Anterior cingulate cortex (tissue), 58 donors: Measurements from ENCODE around the gene CCR9.
"Not testable (repeated sequence)": the region's sequence is repeated elsewhere in the genome, so short reads cannot be mapped to it uniquely, and the experiment has no call there.

Source experiments
- DNase-seq, 58 donors: peaks; one replicate each; lab custom pipeline; 2025; lab: John Stamatoyannopoulos, UW

Gene CCR9

DNA sequence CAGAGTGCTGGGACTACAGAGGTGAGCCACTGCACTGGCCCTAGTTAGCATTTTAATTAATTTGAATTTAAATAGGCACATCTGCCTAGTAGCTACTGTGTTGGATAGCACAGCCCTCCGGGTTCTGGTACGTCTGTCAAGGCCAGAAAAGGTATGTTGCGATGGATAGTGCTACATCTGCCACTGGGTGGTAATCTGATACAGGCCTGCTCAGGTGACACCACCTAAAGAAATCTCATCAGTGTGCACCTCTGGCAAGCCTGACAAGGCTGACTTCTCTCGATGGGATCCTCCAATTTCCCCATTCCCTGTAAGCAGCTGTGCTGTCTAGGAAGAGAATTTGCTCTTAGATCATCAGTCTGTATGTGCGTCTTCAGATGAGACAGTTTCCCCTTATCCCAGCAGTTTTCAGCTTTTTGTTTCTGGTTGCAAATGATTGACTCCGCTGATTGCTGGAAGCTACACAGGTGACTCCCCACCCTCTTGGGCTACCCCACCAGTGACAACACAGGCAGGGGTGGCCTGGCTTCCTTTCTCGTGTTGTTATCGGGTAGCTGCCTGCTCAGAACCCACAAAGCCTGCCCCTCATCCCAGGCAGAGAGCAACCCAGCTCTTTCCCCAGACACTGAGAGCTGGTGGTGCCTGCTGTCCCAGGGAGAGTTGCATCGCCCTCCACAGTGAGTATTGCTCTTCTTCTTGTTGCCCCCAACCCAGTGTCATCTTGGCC lies at the start of gene CCR9:
CCR9 (plus strand) TSS at position 565 of the 727 bp plus-strand sequence. CDS start 8,391 bp downstream, outside the sequence.
- DNase-seq = no peak

DNA sequence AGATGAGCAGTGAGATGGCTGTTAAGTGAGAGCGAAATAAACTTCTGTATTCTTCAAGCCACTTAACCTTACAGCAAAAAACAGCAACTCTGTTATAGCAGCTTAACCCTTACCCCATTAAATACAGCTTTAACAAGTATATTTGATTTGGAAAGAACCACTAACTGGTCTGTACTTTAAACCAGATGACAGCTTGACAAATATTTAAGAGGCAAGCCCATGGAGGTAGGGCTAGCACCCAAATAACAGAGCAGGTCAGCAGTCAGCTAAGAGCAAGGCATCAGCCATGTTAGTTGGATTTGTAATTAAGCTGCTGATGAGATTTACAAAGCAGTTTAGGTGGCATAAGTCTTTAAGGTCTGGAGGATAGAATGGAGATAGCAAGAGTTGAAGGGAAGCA lies 47.9 kb upstream of the CCR9 start:
- no peak for DNase-seq

GRCh38 chr3:45841420-45841756 lies 45.0 kb upstream of the CCR9 start:
- peak in 6 of 58 donors; percentile 2 to 34 (median 28) for DNase-seq

- DNase-seq = peak; percentile 48 to 96 (median 88)
These were observed 44.4 kb upstream of the CCR9 start, which contains the start of gene LZTFL1 for GRCh38 chr3:45841757-45842491. Gene LZTFL1 (minus strand): TSS chr3:45842119. CDS start chr3:45841991, 128 bp downstream.

- no peak for DNase-seq
These were observed 43.3 kb upstream of the CCR9 start for GRCh38 chr3:45842851-45843625.

GRCh38 chr3:45844616-45845015 lies 41.7 kb upstream of the CCR9 start:
- DNase-seq = no peak

DNA sequence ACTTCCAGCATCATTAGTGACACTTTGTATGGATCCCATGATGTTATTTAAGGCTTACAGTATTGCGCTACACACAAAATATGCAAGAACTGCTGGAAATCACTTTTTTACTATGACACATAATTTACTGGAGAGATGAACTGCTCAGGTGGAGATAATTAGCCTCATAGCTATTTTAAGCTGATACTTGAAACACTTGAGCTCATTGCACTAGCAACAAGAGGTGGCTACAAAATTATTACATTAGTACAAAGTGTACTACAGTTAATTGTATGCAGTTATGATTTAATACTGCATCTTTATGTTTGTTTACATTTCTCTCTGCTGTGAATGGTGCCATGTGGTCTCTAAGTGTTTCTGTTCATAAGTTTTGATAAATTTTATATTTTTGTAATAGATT lies 38.0 kb upstream of the CCR9 start:
- DNase-seq = no peak

DNA sequence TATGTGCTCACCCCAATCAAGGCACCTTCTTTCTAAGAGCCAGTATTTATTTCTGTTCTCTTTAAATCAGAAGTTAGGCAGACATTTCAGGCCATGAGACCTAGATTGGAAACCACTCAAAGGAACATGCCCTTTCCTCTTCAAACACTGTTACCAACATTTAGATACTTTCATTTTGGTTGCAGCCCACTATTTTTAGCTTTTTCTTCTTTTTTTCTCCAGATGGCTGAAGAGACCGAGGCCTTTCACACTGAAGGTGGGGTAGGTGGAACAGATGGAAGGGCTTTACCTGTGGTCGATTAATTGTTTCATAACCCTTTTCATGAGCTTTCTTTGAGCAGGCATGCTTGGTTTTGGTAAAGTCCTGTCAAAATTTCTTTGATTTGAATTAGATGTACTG lies 33.5 kb upstream of the CCR9 start:
- DNase-seq = no peak

DNA sequence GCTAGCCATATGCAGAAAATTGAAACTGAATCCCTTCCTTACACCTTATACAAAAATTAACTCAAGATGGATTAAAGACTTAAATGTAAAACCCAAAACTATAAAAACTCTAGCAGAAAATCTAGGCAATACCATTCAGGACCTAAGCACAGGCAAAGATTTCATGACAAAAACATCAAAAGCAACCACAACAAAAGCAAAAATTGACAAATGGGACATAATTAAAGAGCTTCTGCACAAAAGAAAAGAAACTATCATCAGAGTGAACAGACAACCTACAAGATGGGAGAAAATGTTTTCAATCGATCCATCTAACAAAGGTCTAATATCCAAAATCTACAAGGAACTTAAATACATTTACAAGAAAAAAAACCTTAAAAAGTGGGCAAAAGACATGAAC lies 30.0 kb upstream of the CCR9 start:
- DNase-seq = not testable (repeated sequence)

DNA sequence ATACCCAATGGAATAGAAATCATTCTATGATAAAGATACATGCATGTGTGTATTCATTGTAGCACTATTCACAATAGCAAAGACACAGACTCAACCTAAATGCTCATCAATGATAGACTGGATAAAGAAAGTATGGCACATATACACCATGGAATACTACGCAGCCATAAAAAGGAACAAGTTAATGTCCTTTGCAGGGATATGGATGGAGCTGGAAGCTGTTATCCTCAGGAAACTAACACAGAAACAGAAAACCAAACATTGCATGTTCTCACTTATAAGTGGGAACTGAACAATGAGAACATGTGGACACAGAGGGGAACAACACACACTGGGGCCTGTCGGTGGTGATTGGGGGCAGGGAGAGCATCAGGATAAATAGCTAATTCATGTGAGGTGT lies 29.3 kb upstream of the CCR9 start:
- DNase-seq = not testable (repeated sequence)

- DNase-seq = no peak
These were observed 27.4 kb upstream of the CCR9 start for GRCh38 chr3:45858809-45859543.

DNA sequence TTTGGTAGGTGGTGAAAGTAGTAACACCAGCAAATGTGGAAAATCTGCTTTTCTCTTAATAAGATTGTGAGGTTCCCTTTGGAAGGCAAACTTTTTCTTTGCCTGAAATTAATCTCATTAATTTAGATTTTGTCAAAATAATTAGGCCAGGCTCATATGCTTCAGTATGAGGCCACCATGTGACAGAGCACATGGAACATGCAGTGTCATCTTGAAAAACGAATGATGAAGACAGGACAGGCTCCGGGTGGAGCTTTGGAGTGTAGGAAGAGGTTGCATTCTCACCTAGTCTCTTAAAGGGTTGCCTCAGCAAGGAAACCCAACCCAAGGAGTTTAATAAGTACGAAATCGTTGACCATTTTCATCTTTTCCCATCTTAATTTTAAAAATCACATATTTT lies 25.9 kb upstream of the CCR9 start:
- DNase-seq = no peak

DNA sequence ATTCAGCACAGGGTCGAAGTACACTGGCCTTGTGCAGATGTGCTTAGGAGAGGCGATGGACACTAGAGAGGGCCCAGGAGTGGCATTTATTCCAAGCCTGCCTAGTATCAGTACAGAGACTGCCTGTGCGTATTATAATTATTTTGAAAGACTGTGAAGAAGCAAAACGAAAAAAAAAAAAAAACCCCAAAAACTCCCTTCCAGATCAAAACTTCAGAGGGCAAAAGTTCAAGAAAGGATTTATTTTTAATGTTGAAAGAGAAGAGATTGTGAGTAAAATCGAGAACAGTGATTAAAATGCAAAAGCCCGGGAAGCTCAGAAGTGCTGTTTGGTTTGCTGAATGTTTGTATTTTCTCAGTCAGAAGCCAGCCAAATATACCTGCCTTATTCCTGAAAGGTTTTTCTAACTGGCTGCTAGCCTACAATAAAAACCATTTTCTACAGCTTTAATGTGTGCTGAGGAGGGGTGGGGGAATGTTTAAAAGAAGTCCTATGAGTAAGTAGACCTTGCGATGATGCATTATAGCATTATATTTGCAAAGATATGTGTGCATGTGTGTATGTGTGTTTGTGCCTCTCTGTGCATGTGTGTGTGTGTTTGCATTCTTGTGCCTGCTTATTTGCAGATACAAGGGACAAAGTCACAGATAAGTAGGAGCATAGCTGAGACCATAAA lies 25.2 kb upstream of the CCR9 start:
- DNase-seq = no peak

DNA sequence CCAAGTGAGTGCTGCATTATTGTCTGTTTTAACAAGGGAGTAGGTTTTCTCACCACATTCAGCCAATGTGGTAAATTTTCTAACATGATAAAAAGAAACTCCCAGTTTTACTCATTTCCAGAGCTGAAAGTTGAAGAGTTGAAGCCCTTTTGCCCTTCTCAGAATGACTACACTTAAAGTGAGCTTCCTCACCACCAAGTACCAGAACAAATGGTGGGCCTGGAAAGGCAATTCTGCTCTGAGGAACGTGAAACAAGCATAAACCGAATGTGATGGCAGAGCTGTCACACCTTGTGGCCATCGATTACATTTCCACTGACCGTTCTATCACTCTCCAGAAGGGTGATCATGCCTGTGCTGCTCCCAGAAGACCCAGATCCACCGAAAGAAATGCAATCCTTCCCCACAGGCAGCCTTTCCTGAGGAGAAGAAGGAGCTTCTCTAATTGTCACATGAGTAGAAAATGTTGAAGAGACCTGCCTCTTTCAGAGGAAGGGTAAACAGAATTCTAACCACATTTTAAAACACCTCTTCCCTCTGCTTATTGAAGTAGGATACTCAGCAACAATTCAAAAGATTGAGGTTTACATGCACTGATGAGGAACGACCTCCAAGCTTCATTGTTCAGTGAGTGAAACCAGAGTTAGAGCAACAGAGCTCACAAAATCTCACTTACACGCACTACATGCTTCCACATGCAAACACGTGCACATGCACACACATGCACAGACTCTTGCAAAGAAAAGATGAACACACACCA lies 21.4 kb upstream of the CCR9 start:
- peak in 1 of 58 donors; percentile 7 for DNase-seq

GRCh38 chr3:45865563-45865962 lies 20.8 kb upstream of the CCR9 start:
- DNase-seq = peak in 1 of 58 donors; percentile 6

GRCh38 chr3:45868213-45868612 lies 18.1 kb upstream of the CCR9 start:
- DNase-seq = no peak

DNA sequence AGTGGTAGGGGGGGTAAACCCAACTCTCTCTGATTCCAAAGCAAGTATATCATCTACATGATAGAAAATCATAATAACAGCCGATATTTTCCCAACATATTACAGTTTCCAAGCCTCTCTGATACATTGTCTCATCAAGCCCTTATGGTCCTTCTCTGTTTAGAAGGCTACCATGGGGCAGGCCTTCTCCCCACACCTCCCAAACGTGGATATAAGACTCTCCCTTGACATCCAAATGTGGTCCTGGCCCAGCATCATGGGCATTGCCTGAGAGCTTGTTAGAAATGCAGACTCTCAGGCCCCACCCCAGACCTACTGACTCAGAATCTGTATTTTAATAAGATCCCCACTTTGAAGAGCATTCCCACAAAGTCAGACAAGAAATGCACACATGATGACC lies 17.7 kb upstream of the CCR9 start:
- DNase-seq = no peak

- no peak for DNase-seq
These were observed 16.7 kb upstream of the CCR9 start for GRCh38 chr3:45869638-45870037.

DNA sequence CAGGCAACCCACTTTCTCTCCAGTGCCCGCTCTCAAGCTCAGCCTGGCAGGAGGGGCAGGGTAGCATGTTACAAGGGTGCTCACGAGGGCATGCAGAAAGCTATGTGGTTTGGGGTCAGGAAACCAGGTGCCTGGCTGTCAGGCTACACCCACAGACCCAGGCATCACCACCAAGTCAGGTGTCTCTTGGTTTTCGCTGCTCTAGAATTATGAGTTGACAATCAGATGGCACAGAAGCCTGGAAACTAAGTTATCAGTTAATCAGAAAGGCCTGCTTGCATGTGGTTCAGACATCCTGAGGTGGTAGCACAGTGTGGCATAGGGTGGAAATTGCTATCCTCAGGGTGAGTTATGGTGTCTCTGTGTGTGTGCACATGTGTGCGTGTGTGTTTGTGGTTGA lies 16.2 kb upstream of the CCR9 start:
- no peak for DNase-seq
